ENCODE results near the gene SPTBN2.

DNA sequence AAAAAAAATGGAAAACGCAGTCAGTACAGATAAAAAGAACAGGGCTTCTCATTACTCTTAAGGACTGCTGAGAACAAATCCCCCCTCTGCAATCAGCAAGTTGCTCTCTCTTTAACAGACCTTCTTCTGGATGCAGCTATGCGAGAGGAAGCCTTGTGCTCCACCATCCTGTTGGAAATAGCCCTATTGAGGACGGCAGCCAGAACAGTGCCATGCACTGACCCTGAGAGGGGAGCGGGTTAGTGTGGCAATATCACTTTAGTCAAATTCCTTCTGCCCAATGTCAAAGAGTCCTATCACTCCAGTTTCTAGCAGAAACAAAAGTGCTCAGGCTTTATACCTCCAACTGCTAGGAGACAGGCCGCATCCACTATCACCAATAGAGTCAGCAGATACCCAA, 58.2 kb downstream of the SPTBN2 start:
- TF ChIP-seq, protein P1, sequence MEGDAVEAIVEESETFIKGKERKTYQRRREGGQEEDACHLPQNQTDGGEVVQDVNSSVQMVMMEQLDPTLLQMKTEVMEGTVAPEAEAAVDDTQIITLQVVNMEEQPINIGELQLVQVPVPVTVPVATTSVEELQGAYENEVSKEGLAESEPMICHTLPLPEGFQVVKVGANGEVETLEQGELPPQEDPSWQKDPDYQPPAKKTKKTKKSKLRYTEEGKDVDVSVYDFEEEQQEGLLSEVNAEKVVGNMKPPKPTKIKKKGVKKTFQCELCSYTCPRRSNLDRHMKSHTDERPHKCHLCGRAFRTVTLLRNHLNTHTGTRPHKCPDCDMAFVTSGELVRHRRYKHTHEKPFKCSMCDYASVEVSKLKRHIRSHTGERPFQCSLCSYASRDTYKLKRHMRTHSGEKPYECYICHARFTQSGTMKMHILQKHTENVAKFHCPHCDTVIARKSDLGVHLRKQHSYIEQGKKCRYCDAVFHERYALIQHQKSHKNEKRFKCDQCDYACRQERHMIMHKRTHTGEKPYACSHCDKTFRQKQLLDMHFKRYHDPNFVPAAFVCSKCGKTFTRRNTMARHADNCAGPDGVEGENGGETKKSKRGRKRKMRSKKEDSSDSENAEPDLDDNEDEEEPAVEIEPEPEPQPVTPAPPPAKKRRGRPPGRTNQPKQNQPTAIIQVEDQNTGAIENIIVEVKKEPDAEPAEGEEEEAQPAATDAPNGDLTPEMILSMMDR (IDR thresholded peaks at IDR 0.05): no peak
- no peak for TF ChIP-seq POLR2A (IDR thresholded peaks at IDR 0.05)
